Stimulated activated CD4-positive, alpha-beta T cell treated with anti-CD3 and anti-CD28 coated beads, Interleukin-2, amount 100 ng/mL, for 4 hours (primary cell): ENCODE measurements around the gene RIPOR3.
"Not testable (repeated sequence)": the region's sequence is repeated elsewhere in the genome, so short reads cannot be mapped to it uniquely, and the experiment has no call there.

Experiments used
- DNase-seq: peaks from one replicate; pipeline ENCODE4 v3.0.0-alpha.2; 2020; ENCODE audit warnings: low read depth

The RIPOR3 gene

GRCh38 chr20:50632236-50632635 is 59.1 kb downstream of the RIPOR3 start:
- DNase-seq, result no peak

GRCh38 chr20:50630578-50631263 is 60.6 kb downstream of the RIPOR3 start:
- DNase-seq, result no peak

- no peak for DNase-seq
Measured at GRCh38 chr20:50629670-50630045, 61.7 kb downstream of the RIPOR3 start.

GRCh38 chr20:50628853-50629669 is 62.3 kb downstream of the RIPOR3 start:
- no peak for DNase-seq

- DNase-seq, result no peak
Measured at GRCh38 chr20:50628332-50628731, 63.0 kb downstream of the RIPOR3 start.

- no peak for DNase-seq
Measured at GRCh38 chr20:50627747-50628146, 63.6 kb downstream of the RIPOR3 start.

- DNase-seq, result no peak
Measured at GRCh38 chr20:50625986-50626677, 65.2 kb downstream of the RIPOR3 start.

- DNase-seq, result no peak
Measured at GRCh38 chr20:50624351-50625016, 66.9 kb downstream of the RIPOR3 start.

- no peak for DNase-seq
Measured at GRCh38 chr20:50621068-50621665, 70.2 kb downstream of the RIPOR3 start.

- not testable (repeated sequence) for DNase-seq
Measured at GRCh38 chr20:50620459-50620858, 70.9 kb downstream of the RIPOR3 start.

- DNase-seq, result no peak
Measured at GRCh38 chr20:50618537-50618936, 72.8 kb downstream of the RIPOR3 start.

GRCh38 chr20:50617022-50617421 is 74.3 kb downstream of the RIPOR3 start:
- no peak for DNase-seq

GRCh38 chr20:50615407-50615806 is 75.9 kb downstream of the RIPOR3 start:
- no peak for DNase-seq

GRCh38 chr20:50613438-50614169 is 77.7 kb downstream of the RIPOR3 start:
- no peak for DNase-seq

GRCh38 chr20:50611128-50611810 is 80.1 kb downstream of the RIPOR3 start:
- no peak for DNase-seq

GRCh38 chr20:50610212-50610718 is 81.1 kb downstream of the RIPOR3 start:
- DNase-seq, result no peak

- no peak for DNase-seq
Measured at GRCh38 chr20:50609438-50609989, 81.8 kb downstream of the RIPOR3 start.

- DNase-seq, result no peak
Measured at GRCh38 chr20:50608750-50609104, 82.6 kb downstream of the RIPOR3 start.

GRCh38 chr20:50607850-50608749 is 83.2 kb downstream of the RIPOR3 start:
- no peak for DNase-seq
